Lower leg skin (tissue), 4 donors: ENCODE results near the gene SIGLEC15. TPM values are rescaled to one million over a fixed set of nuclear protein-coding genes. Genes with fewer than 3 reads are reported as not detected.

ENCODE experiments used
- DNase-seq, 2 donors: peaks; one replicate each; pipeline ENCODE4 v3.0.0-alpha.2; 2019; ENCODE audit warnings: low spot score in 2 of 2
- H3K4me3 ChIP-seq: fragments of 200-600 bp; sonication (generic); 2 replicates; pipeline ENCODE4 v1.5.1; 2017; ENCODE audit warnings: mild to moderate bottlenecking, low read depth; ENCODE audit not compliant: poor library complexity, severe bottlenecking
- CTCF ChIP-seq, 3 donors: fragments of 450-650 bp; IDR thresholded peaks; one replicate each; pipeline ENCODE4 v1.5.1; 2016; ENCODE audit warnings: antibody characterized with exemption in 3 of 3, mild to moderate bottlenecking in 3 of 3, moderate library complexity in 2 of 3
- POLR2A ChIP-seq, 2 donors: fragments of 450-650 bp; IDR thresholded peaks; one replicate each; pipeline ENCODE4 v1.6.1; 2016 to 2017; ENCODE audit warnings: antibody characterized with exemption in 2 of 2, mild to moderate bottlenecking in 1 of 2, moderate library complexity in 1 of 2
- WGBS, 2 donors: methylation state at CpG; one replicate each; pipeline ENCODE4 v1.1.5; 2018; 5-methylcytosine and 5-hydroxymethylcytosine counted together
- intact Hi-C: fragments of 100-400 bp; cut with DNase I; formaldehyde crosslinking; loops from one replicate; pipeline ENCODE4 v1.15.0; 2023; ENCODE audit warnings: low total_unique reads
- total RNA-seq, 4 donors: library from RNA; depleted of rRNA; stranded (reverse); fragments of >200 nt; gene quantifications; one replicate each; pipeline ENCODE4 v1.1.0, GENCODE V29; 2016

Gene SIGLEC15
- total RNA-seq, 4 donors from 2014 or later: 0.27 to 1.9 (median 0.38) TPM; not detected in 1

GRCh38 chr18:45792506-45793263 lies 32.8 kb upstream of the SIGLEC15 start:
- DNase-seq: no peak
- H3K4me3 ChIP-seq: no peak overlapping the region
- intact Hi-C loops: no loop called here
- WGBS, 2 donors: 69 to 82% methylated on average over 5 of the region's 5 CpGs
- no peak for TF ChIP-seq POLR2A (IDR thresholded peaks at IDR 0.05)
- TF ChIP-seq CTCF (IDR thresholded peaks at IDR 0.05): no peak

GRCh38 chr18:45793264-45793965 lies 32.1 kb upstream of the SIGLEC15 start:
- 39 to 41% methylated on average over 4 of the region's 4 CpGs for WGBS, 2 donors
- DNase-seq: peak in 1 of 2 donors; percentile 55
- intact Hi-C loops: no loop called here
- H3K4me3 ChIP-seq: no peak overlapping the region
- TF ChIP-seq POLR2A (IDR thresholded peaks at IDR 0.05) (no peak), CTCF (IDR thresholded peaks at IDR 0.05) (no peak)

- 71 to 100% methylated on average over 1 of the region's 1 CpG for WGBS, 2 donors
- TF ChIP-seq CTCF (IDR thresholded peaks at IDR 0.05) (no peak), POLR2A (IDR thresholded peaks at IDR 0.05) (no peak)
- H3K4me3 ChIP-seq: no peak overlapping the region
- intact Hi-C loops: no loop called here
- DNase-seq: no peak
These were observed 24.0 kb upstream of the SIGLEC15 start for GRCh38 chr18:45801416-45802004.

GRCh38 chr18:45802814-45803492 lies 22.5 kb upstream of the SIGLEC15 start:
- intact Hi-C loops: no loop called here
- H3K4me3 ChIP-seq: no peak overlapping the region
- 44 to 70% methylated on average over 2 of the region's 2 CpGs for WGBS, 2 donors
- no peak for DNase-seq
- TF ChIP-seq CTCF (IDR thresholded peaks at IDR 0.05) (no peak), POLR2A (IDR thresholded peaks at IDR 0.05) (no peak)

GRCh38 chr18:45805551-45805950 lies 19.9 kb upstream of the SIGLEC15 start:
- TF ChIP-seq POLR2A (IDR thresholded peaks at IDR 0.05) (no peak), CTCF (IDR thresholded peaks at IDR 0.05) (no peak)
- DNase-seq: no peak
- H3K4me3 ChIP-seq: no peak overlapping the region
- intact Hi-C loops: no loop called here
